ENCODE measurements around the gene CHGA. TPM values are rescaled to one million over a fixed set of nuclear protein-coding genes. Genes with fewer than 3 reads are reported as not detected.

Gene CHGA
- total and polyA plus RNA-seq, 2 donors (not counting 1 experiment from before 2014, with no cell fraction given) = not detected

GRCh38 chr14:92903359-92903758, 19.6 kb upstream of the CHGA start:
- Histone ChIP-seq H3K9me3 (ENCODE audit: control extremely low read depth in 1 of 3, control insufficient read depth in 2 of 3, insufficient read depth in 1 of 3, low read length in 2 of 3) (peaks cover 0 to 19% (median 0%) of the 10 kb centered on the region in 3 donors), H3K4me2 (replicated peaks; ENCODE audit: low read depth, low read length, poor library complexity, severe bottlenecking) (no peak overlapping the region), H3K4me1 (ENCODE audit: control insufficient read depth in 2 of 2, insufficient read depth in 2 of 2, low read length in 2 of 2) (no peaks in the 10 kb centered on the region), H3K36me3 (replicated peaks in 1 of 2; ENCODE audit: control extremely low read depth in 1 of 2, control insufficient read depth in 1 of 2, extremely low read depth in 1 of 2, insufficient read depth in 2 of 2, low read length in 1 of 2) (no peaks in the 10 kb centered on the region), H3K4me3 (ENCODE audit: control extremely low read depth in 1 of 5, extremely low read depth in 1 of 5, insufficient read depth in 1 of 5, low read depth in 2 of 5, low read length in 4 of 5) (no peak overlapping the region), H2AFZ (ENCODE audit: insufficient read depth, low read depth, low read length, poor library complexity, severe bottlenecking) (no peak overlapping the region), H3K27me3 (replicated peaks in 1 of 4; ENCODE audit: control extremely low read depth in 1 of 4, control insufficient read depth in 3 of 4, insufficient read depth in 4 of 4, low read length in 3 of 4) (peaks cover 0 to 21% (median 4%) of the 10 kb centered on the region in 4 experiments), H3K9ac (ENCODE audit: low read length) (no peak overlapping the region), H3K79me2 (ENCODE audit: control insufficient read depth, insufficient read depth, low read length) (no peaks in the 10 kb centered on the region), H3K27ac (ENCODE audit: low read length in 2 of 2) (no peak overlapping the region), H4K20me1 (ENCODE audit: control insufficient read depth, insufficient read depth, low read length, poor library complexity, severe bottlenecking) (no peaks in the 10 kb centered on the region)
- Mint-ChIP-seq H3K4me1 (no peaks in the 10 kb centered on the region), H3K9me3 (ENCODE audit: insufficient read depth) (no peaks in the 10 kb centered on the region), H3K27ac (no peak overlapping the region), H3K4me3 (no peak overlapping the region), H3K27me3 (peaks cover 29% of the 10 kb centered on the region)
- ChIA-PET POLR2A (no interaction called here), CTCF (interaction anchor here (0.9 kb wide), 1 partner anchor 231 kb away, joined by 3 read pairs; no protein-coding TSS in a partner anchor)
- 76% methylated on average over 6 of the region's 6 CpGs for WGBS (ENCODE audit: insufficient coverage)
- DNase-seq (no peak), ATAC-seq (ENCODE audit: low read depth) (no peak)
- TF ChIP-seq EZH2 (IDR thresholded peaks at IDR 0.05; ENCODE audit: borderline replicate concordance, insufficient read depth, low read depth, low read length, poor library complexity, severe bottlenecking) (no peak), CTCF (IDR thresholded peaks at IDR 0.05) (no peak)
- intact Hi-C loops (cut with micrococcal nuclease) = no loop called here

- CTCF ChIA-PET = no interaction called here
- no peaks in the 10 kb centered on the region for H3K9me3 Mint-ChIP-seq (ENCODE audit: insufficient read depth)
- no peak overlapping the region for H3K4me3 ChIP-seq (ENCODE audit: control extremely low read depth in 1 of 5, extremely low read depth in 1 of 5, insufficient read depth in 1 of 5, low read depth in 2 of 5, low read length in 4 of 5)
- H3K4me2 ChIP-seq (replicated peaks; ENCODE audit: low read depth, low read length, poor library complexity, severe bottlenecking) = no peak overlapping the region
- H3K4me1 ChIP-seq (ENCODE audit: control insufficient read depth in 2 of 2, insufficient read depth in 2 of 2, low read length in 2 of 2) = no peaks in the 10 kb centered on the region
- intact Hi-C loops (cut with micrococcal nuclease) = no loop called here
- TF ChIP-seq EZH2 (IDR thresholded peaks at IDR 0.05; ENCODE audit: borderline replicate concordance, insufficient read depth, low read depth, low read length, poor library complexity, severe bottlenecking) (no peak), CTCF (IDR thresholded peaks at IDR 0.05) (no peak)
- no peaks in the 10 kb centered on the region for H4K20me1 ChIP-seq (ENCODE audit: control insufficient read depth, insufficient read depth, low read length, poor library complexity, severe bottlenecking)
- H3K36me3 ChIP-seq (replicated peaks in 1 of 2; ENCODE audit: control extremely low read depth in 1 of 2, control insufficient read depth in 1 of 2, extremely low read depth in 1 of 2, insufficient read depth in 2 of 2, low read length in 1 of 2) = no peaks in the 10 kb centered on the region
- DNase-seq = no peak
- H2AFZ ChIP-seq (ENCODE audit: insufficient read depth, low read depth, low read length, poor library complexity, severe bottlenecking) = no peak overlapping the region
- no peak overlapping the region for H3K9ac ChIP-seq (ENCODE audit: low read length)
- H3K27me3 Mint-ChIP-seq = peaks cover 35% of the 10 kb centered on the region
- peaks cover 0 to 19% (median 0%) of the 10 kb centered on the region in 4 experiments for H3K27me3 ChIP-seq (replicated peaks in 1 of 4; ENCODE audit: control extremely low read depth in 1 of 4, control insufficient read depth in 3 of 4, insufficient read depth in 4 of 4, low read length in 3 of 4)
- H3K79me2 ChIP-seq (ENCODE audit: control insufficient read depth, insufficient read depth, low read length) = no peaks in the 10 kb centered on the region
- WGBS (ENCODE audit: insufficient coverage) = 92% methylated on average over 4 of the region's 8 CpGs
- H3K27ac Mint-ChIP-seq = no peak overlapping the region
- H3K27ac ChIP-seq (ENCODE audit: low read length in 2 of 2) = no peak overlapping the region
- ATAC-seq (ENCODE audit: low read depth) = no peak
- peaks cover 0 to 4% (median 0%) of the 10 kb centered on the region in 3 donors for H3K9me3 ChIP-seq (ENCODE audit: control extremely low read depth in 1 of 3, control insufficient read depth in 2 of 3, insufficient read depth in 1 of 3, low read length in 2 of 3)
- POLR2A ChIA-PET = no interaction called here
- no peaks in the 10 kb centered on the region for H3K4me1 Mint-ChIP-seq
- no peak overlapping the region for H3K4me3 Mint-ChIP-seq
These were observed 17.3 kb upstream of the CHGA start for GRCh38 chr14:92905667-92906066.

Data from B cell (primary cell).